Measurements from ENCODE around the gene EMILIN2.
"Not testable (repeated sequence)": the region's sequence is repeated elsewhere in the genome, so short reads cannot be mapped to it uniquely, and the experiment has no call there.

Gene EMILIN2

GRCh38 chr18:2846636-2847316, at the start of gene EMILIN2:
EMILIN2 (plus strand) TSS chr18:2847006; CDS start chr18:2847189, 183 bp downstream.
- DNase-seq (ENCODE audit: low spot score): no peak

GRCh38 chr18:2797951-2798350, 48.9 kb upstream of the EMILIN2 start:
- DNase-seq (ENCODE audit: low spot score): no peak

GRCh38 chr18:2799369-2799768, 47.4 kb upstream of the EMILIN2 start:
- no peak for DNase-seq (ENCODE audit: low spot score)

DNA sequence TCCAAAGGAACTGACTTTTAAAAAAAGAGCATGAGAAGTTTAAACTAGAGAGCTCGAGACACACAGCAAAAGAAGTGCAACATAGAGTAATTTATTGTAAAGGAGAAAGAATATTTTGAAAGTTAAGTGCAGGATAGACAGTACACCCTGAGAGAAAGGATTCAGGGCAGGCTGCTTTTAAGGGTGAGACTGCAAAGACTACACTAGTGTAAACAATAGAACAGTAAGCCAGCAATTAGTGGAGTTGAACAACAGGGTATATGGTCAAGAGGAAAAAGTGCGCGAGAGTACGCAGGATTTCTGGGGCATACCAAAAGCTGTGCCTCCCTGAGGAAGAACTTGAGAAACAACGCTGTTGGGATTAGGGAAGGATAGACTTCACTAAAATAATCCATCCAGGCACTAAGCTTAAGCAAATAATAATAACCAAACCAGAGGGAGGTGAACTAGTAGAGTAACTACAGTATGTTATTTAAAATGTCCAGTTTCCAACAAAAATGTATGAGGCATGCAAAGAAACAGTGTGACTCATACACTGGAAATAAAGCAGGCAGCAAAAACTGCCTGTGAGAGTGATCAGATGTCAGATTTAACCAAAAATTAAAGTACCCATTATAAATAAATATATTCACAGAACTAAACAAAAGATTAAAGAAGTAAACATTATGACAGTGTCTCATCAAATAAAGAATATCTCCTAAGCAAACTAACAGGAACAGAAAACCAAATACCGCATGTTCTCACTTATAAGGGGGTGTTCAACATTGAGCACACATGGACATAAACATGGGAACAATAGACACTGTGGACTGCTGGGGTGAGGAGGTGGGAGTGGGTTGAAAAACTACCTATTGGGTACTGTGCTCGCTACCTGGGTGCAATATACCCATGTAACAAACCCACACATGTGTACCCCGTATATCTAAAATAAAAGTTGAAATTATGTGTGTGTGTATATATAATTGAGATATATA, 40.5 kb upstream of the EMILIN2 start:
- peak; percentile 20 for DNase-seq (ENCODE audit: low spot score)

DNA sequence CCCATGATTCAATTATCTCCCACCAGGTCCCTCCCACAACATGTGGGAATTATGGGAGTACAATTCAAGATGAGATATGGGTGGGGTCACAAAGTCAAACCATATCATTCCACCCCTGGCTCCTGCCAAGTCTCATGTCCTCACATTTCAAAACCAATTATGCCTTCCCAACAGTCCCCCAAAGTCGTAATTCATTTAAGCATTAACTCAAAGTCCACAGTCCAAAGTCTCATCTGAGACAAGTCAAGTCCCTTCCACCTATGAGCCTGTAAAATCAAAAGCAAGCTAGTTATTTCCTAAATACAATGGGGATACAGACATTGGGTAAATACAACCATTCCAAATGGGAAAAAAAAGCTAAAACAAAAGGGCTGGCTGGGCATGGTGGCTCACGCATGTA, 38.2 kb upstream of the EMILIN2 start:
- not testable (repeated sequence) for DNase-seq (ENCODE audit: low spot score)

DNA sequence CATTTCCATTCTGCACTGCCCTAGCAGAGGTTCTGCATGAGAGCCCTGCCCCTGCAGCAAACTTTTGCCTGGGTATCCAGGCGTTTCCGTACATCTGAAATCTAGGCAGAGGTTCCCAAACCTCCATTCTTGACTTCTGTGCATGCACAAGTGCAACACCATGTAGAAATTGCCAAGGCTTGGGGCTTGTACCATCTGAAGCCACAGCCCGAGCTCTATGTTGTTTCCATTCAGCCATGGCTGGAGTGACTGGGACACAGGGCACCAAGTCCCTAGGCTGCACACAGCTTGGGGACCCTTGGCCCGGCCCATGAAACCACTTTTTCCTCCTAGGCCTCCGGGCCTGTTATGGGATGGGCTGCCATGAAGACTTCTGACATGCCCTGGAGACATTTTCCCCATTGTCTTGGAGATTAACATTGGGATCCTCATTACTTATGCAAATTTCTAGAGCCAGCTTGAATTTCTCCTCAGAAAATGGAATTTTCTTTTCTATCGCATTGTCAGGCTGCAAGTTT, 37.1 kb upstream of the EMILIN2 start:
- not testable (repeated sequence) for DNase-seq (ENCODE audit: low spot score)

DNA sequence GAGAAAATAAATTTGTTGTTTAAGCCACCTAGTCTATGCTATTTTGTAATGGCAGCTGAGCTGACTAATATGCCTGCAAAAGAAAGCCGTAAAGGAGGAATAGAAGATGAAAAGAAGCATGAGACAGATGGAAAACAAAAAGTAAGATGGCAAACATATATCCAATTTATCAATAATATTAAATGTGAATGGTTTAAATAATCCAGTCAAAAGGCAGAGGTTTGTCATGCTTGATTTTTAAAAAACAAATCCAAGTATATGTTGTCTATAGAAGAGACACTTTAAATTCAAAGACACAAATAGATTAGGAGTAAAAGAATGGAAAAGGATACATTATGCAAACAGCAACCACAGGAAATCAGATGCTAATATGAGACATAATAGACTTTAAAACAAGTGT, 35.4 kb upstream of the EMILIN2 start:
- no peak for DNase-seq (ENCODE audit: low spot score)

DNA sequence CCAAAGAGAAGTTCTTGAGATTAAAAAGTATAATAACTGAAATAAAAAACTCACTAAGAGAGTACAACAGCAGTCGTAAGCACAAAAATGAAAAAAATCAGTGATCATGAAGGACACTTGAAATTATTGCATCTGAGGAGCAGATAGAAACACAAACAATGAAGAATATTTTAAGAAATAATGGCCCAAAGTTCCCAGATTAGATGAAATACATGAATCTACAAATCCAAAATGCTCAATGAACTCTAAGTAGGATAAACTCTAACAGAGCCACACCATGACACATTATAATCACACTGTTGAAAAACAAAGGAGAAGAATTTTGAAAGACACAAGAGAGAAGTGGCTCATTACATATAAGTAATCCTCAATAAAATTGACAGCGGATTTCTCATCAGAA, 31.9 kb upstream of the EMILIN2 start:
- DNase-seq (ENCODE audit: low spot score): no peak

DNA sequence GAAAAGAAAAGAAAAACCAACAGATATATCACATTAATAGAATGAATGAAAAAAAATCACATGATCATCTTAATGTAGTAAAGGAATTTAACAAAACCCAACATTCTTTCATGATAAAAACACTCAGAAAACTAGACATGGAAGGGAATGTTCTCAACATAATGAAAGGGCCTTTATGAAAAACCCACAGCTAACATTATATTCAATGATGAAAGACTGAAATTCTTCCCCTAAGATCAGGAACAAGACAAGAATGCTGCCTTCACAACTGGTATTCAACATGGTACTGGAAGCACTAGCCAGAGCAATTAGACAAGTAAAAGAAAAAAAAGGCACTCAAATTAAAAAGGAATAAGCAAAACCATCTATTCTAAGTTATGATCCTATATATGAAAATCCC, 28.5 kb upstream of the EMILIN2 start:
- no peak for DNase-seq (ENCODE audit: low spot score)

- DNase-seq (ENCODE audit: low spot score): no peak
Observed at GRCh38 chr18:2821695-2822094, 25.1 kb upstream of the EMILIN2 start.

- DNase-seq (ENCODE audit: low spot score): no peak
Observed at GRCh38 chr18:2822213-2822921, 24.4 kb upstream of the EMILIN2 start.

DNA sequence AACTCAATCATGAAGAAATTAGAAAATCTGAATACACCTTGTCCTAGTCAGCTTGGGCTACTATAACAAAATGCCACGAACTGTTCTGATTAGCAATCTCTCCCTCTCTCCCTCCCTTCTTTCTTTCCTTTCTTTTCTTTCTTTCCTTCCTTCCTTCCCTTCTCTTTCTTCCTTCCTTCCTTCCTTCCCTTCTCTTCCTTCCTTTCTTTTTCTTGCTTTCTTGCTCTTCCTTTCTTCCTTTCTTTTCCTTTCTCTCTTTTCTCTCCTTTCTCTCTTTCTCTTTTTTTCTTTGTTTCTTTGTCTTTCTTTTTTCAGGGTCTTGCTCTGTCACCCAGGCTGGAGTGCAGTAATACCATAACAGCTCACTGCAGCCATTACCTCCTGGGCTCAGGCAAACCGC, 23.6 kb upstream of the EMILIN2 start:
- no peak for DNase-seq (ENCODE audit: low spot score)

- no peak for DNase-seq (ENCODE audit: low spot score)
Observed at GRCh38 chr18:2823966-2824365, 22.8 kb upstream of the EMILIN2 start.

- DNase-seq (ENCODE audit: low spot score): no peak
Observed at GRCh38 chr18:2824865-2825264, 21.9 kb upstream of the EMILIN2 start.

DNA sequence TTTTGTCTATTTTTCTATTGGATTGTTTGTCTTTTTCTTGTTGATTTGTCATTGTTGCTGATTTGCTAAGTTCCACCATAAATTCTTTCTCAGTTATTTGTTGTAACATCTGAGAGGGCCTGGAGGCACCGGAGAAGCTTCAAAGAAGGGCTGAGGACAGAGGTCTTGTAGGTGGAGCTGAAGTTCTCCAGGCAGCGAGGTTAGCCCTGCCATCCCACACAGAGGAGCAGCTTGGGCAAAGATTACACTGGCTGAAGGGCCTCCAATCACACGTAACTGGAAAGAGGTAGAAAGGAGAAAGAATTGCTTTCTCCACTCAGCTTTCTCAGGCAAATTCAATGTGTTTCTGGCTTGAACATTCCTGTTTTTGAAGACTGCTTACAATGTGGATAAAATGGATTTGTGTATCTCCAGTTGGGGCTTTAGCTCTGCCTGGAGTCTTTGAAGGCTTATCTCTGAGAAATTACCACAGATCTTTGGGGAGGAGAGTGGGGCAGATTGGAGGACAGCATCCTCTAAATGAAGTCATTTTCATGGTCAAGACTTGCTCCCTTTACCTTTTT, 21.1 kb upstream of the EMILIN2 start:
- DNase-seq (ENCODE audit: low spot score): no peak

GRCh38 chr18:2826581-2826980, 20.2 kb upstream of the EMILIN2 start:
- no peak for DNase-seq (ENCODE audit: low spot score)

DNA sequence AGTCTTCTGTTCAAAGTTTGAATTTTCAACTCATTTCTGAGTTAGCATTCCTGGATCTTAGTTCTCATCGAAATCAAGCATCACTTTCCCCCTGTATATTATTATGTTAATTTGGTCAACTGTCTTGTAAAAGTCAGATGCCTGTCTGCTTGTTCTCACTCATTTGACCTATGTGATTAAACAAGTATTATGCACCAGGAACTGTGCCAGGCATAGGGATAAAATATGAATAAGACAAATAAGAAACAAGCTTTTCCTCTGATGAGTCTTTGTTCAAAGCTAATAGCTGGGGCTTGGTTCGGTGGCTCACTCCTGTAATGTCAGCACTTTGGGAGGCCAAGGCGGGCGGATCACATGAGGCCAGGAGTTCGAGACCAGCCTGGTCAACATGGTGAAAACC, 19.7 kb upstream of the EMILIN2 start:
- DNase-seq (ENCODE audit: low spot score): no peak

GRCh38 chr18:2836118-2836517, 10.7 kb upstream of the EMILIN2 start:
- DNase-seq (ENCODE audit: low spot score): not testable (repeated sequence)

- not testable (repeated sequence) for DNase-seq (ENCODE audit: low spot score)
Observed at GRCh38 chr18:2837290-2837689, 9.5 kb upstream of the EMILIN2 start.

DNA sequence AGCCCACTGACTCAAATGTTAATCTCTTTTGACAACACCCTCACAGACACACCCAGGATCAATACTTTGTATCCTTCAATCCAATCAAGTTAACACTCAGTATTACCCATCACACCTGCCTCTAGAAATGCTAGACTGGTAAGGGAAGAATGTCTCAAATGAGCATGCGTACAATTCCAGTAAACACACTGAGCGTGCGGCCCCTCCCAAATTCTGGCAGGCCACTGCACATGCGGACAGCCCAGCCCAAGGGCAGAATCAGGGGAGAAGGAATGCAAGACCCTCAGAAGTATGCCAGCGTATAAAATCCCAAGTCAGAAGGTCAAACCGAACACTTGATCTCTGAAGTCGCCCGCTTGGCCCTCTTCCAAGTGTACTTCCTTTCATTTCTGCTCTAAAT, 7.6 kb upstream of the EMILIN2 start:
- no peak for DNase-seq (ENCODE audit: low spot score)

DNA sequence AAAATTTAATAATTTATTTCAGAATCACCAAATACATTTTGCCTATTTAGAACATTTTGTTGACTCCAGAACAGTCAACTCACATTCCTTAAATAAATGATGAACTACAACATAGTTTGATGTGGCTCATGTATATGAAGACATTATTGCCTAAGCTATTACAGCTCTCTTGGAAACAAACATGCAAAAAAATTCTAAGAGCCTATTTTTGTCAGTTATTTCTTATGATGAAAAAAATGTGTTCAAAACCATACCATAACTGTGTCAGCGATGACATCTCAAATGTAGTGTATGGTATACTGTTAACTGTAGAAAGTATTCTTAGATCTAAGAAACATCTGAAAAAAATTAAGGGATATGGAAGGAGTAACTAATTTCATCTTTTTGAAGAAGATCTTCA, 6.3 kb upstream of the EMILIN2 start:
- DNase-seq (ENCODE audit: low spot score): no peak

- DNase-seq (ENCODE audit: low spot score): no peak
Observed at GRCh38 chr18:2843146-2843545, 3.7 kb upstream of the EMILIN2 start.

Measured in RKO (cell line).